H9 (cell line): Measurements from ENCODE around the gene FBXO17. TPM values are rescaled to one million over a fixed set of nuclear protein-coding genes. Genes with fewer than 3 reads are reported as not detected.

Experiments
- DNase-seq: peaks from one replicate; pipeline ENCODE4 v3.0.0-alpha.2; 2017
- H2AFZ ChIP-seq: one replicate; pipeline ENCODE4 v1.6.1; 2013; ENCODE audit warnings: mild to moderate bottlenecking, low read length, control low read depth, moderate library complexity
- H2AK5ac ChIP-seq: 2 replicates; pipeline ENCODE4 v1.6.1; 2013; ENCODE audit warnings: low read length, control low read depth, mixed read lengths; ENCODE audit not compliant: insufficient read length
- H2BK120ac ChIP-seq: one replicate; pipeline ENCODE4 v1.6.1; 2013; ENCODE audit warnings: low read depth, mild to moderate bottlenecking, low read length, control low read depth, inconsistent platforms; ENCODE audit not compliant: poor library complexity, severe bottlenecking
- H2BK12ac ChIP-seq: 2 replicates; pipeline ENCODE4 v1.6.1; 2013; ENCODE audit warnings: low read length, control low read depth, mixed read lengths, low read depth; ENCODE audit not compliant: insufficient read length
- H2BK15ac ChIP-seq: 2 replicates; pipeline ENCODE4 v1.6.1; 2013; ENCODE audit warnings: low read depth, low read length, control low read depth
- H2BK20ac ChIP-seq: one replicate; pipeline ENCODE4 v1.6.1; 2013; ENCODE audit warnings: low read depth, mild to moderate bottlenecking, low read length, control low read depth, inconsistent platforms; ENCODE audit not compliant: poor library complexity, severe bottlenecking
- H2BK5ac ChIP-seq: 2 replicates; pipeline ENCODE4 v1.6.1; 2013; ENCODE audit warnings: low read length, control low read depth, mixed read lengths; ENCODE audit not compliant: insufficient read length
- H3K14ac ChIP-seq: 2 replicates; pipeline ENCODE4 v1.6.1; 2013; ENCODE audit warnings: low read length, control low read depth; ENCODE audit not compliant: insufficient read depth
- H3K18ac ChIP-seq: 2 replicates; pipeline ENCODE4 v1.6.1; 2013; ENCODE audit warnings: low read depth, mild to moderate bottlenecking, mixed read lengths, low read length, control low read depth; ENCODE audit not compliant: insufficient read length
- H3K23ac ChIP-seq: 2 replicates; pipeline ENCODE4 v1.6.1; 2013; ENCODE audit warnings: low read length, control low read depth, mixed read lengths, low read depth; ENCODE audit not compliant: insufficient read length
- H3K23me2 ChIP-seq: 2 replicates; pipeline ENCODE4 v1.6.1; 2013; ENCODE audit warnings: low read depth, mild to moderate bottlenecking, mixed read lengths, low read length, control low read depth; ENCODE audit not compliant: insufficient read length, poor library complexity, severe bottlenecking
- H3K27ac ChIP-seq: 2 replicates; pipeline ENCODE4 v1.5.1; 2013; ENCODE audit warnings: low read length, control low read depth, mixed read lengths, low read depth; ENCODE audit not compliant: insufficient read length
- H3K27me3 ChIP-seq: 2 replicates; pipeline ENCODE4 v1.6.1; 2013; ENCODE audit warnings: low read length, control low read depth, inconsistent platforms; ENCODE audit not compliant: insufficient read depth
- H3K4ac ChIP-seq: 2 replicates; pipeline ENCODE4 v1.6.1; 2013; ENCODE audit warnings: low read depth, mild to moderate bottlenecking, control low read depth, inconsistent platforms, low read length, moderate library complexity
- H3K4me1 ChIP-seq: 2 replicates; pipeline ENCODE4 v1.6.1; 2013; ENCODE audit warnings: low read length, control low read depth, inconsistent platforms; ENCODE audit not compliant: insufficient read depth
- H3K4me2 ChIP-seq: 2 replicates; pipeline ENCODE4 v1.6.1; 2013; ENCODE audit warnings: low read length, control low read depth, mixed read lengths; ENCODE audit not compliant: insufficient read length, insufficient read depth
- H3K56ac ChIP-seq: 2 replicates; pipeline ENCODE4 v1.6.1; 2013; ENCODE audit warnings: low read depth, mild to moderate bottlenecking, mixed read lengths, low read length, control low read depth; ENCODE audit not compliant: insufficient read length
- H3K79me1 ChIP-seq: 2 replicates; pipeline ENCODE4 v1.6.1; 2013; ENCODE audit warnings: low read depth, mild to moderate bottlenecking, moderate library complexity, low read length, control low read depth, inconsistent platforms; ENCODE audit not compliant: insufficient read depth, poor library complexity, severe bottlenecking
- H3K79me2 ChIP-seq: 2 replicates; pipeline ENCODE4 v1.6.1; 2013; ENCODE audit warnings: low read length, control low read depth, inconsistent platforms; ENCODE audit not compliant: insufficient read depth
- H3K9ac ChIP-seq: 2 replicates; pipeline ENCODE4 v1.6.1; 2013; ENCODE audit warnings: low read length, control low read depth, mixed read lengths; ENCODE audit not compliant: insufficient read length; ENCODE audit errors: extremely low read depth
- H3K9me3 ChIP-seq: one replicate; pipeline ENCODE4 v1.6.1; 2013; ENCODE audit warnings: low read depth, low read length, inconsistent platforms; ENCODE audit not compliant: control insufficient read depth
- H3T11ph ChIP-seq: one replicate; pipeline ENCODE4 v1.6.1; 2013; ENCODE audit warnings: mild to moderate bottlenecking, low read length, control low read depth, inconsistent platforms
- H4K20me1 ChIP-seq: one replicate; pipeline ENCODE4 v1.6.1; 2013; ENCODE audit not compliant: control insufficient read depth, insufficient read length, insufficient read depth
- H4K5ac ChIP-seq: 2 replicates; pipeline ENCODE4 v1.6.1; 2013; ENCODE audit warnings: low read depth, mild to moderate bottlenecking, mixed read lengths, low read length, control low read depth; ENCODE audit not compliant: insufficient read length
- H4K8ac ChIP-seq: replicated peaks from 2 replicates; pipeline ENCODE4 v1.6.1; 2013; ENCODE audit warnings: low read length, control low read depth, mixed read lengths, low read depth; ENCODE audit not compliant: insufficient read length
- H4K91ac ChIP-seq: 2 replicates; pipeline ENCODE4 v1.6.1; 2013; ENCODE audit warnings: low read depth, mild to moderate bottlenecking, moderate library complexity, mixed read lengths, low read length, control low read depth; ENCODE audit not compliant: insufficient read length
- H3K27ac Mint-ChIP-seq, 3 experiments: 2 replicates in 2 of 3; 3 replicates in 1 of 3; pipeline ENCODE4 v1.8.0; 2020 to 2021; ENCODE audit warnings: mixed read lengths in 3 of 3, mild to moderate bottlenecking in 1 of 3, moderate library complexity in 1 of 3
- H3K27me3 Mint-ChIP-seq: 2 replicates; pipeline ENCODE4 v1.8.0; 2021; ENCODE audit warnings: low read depth, mild to moderate bottlenecking, moderate library complexity, mixed read lengths
- H3K36me3 Mint-ChIP-seq, 3 experiments: 2 replicates in 2 of 3; 3 replicates in 1 of 3; pipeline ENCODE4 v1.8.0; 2020 to 2021; ENCODE audit warnings: low read depth in 3 of 3, mixed read lengths in 3 of 3; ENCODE audit not compliant: insufficient read depth in 1 of 3
- H3K4me1 Mint-ChIP-seq, 2 experiments: 2 replicates each; pipeline ENCODE4 v1.8.0; 2020; ENCODE audit warnings: mixed read lengths in 2 of 2
- H3K4me3 Mint-ChIP-seq, 2 experiments: 2 replicates in 1 of 2; 3 replicates in 1 of 2; pipeline ENCODE4 v1.8.0; 2020 to 2021; ENCODE audit warnings: mild to moderate bottlenecking in 2 of 2, mixed read lengths in 2 of 2, moderate library complexity in 1 of 2
- H3K9me3 Mint-ChIP-seq, 2 experiments: 2 replicates in 1 of 2; 3 replicates in 1 of 2; pipeline ENCODE4 v1.8.0; 2020; ENCODE audit warnings: mild to moderate bottlenecking in 2 of 2, mixed read lengths in 2 of 2, moderate library complexity in 1 of 2
- CTCF ChIP-seq: fragments of 200-600 bp; sonication (generic); conservative IDR thresholded peaks from 3 replicates; pipeline ENCODE4 v1.8.0; 2021; ENCODE audit warnings: antibody characterized with exemption, mild to moderate bottlenecking
- whole genome bisulfite sequencing: extraction: QIAGEN DNeasy Blood & Tissue Kit; methylation state at CpG from one replicate; pipeline ENCODE4 v1.1.7; 2013; ENCODE audit warnings: missing lambda C conversion rate, low lambda C conversion rate, mixed read lengths; ENCODE audit not compliant: insufficient read length; ENCODE audit errors: extremely low coverage; 5-methylcytosine and 5-hydroxymethylcytosine counted together
- total RNA-seq: library from RNA; stranded (reverse); gene quantifications from 2 replicates; pipeline ENCODE4 v1.2.1, GENCODE V29; 2021

Gene FBXO17
- total RNA-seq, 1 experiment from 2014 or later: 25.5 TPM

- Histone ChIP-seq H2AFZ (no peak overlapping the region), H3K14ac (no peak overlapping the region), H3K56ac (no peak overlapping the region), H3K9ac (no peak overlapping the region), H2BK120ac (no peak overlapping the region), H2BK12ac (no peak overlapping the region), H2BK20ac (no peak overlapping the region), H3K4me1 (no peaks in the 10 kb centered on the region; the same call in 1 of the 2 replicates), H4K91ac (no peak overlapping the region), H3K27ac (no peak overlapping the region), H3K4me2 (no peak overlapping the region), H3K18ac (no peak overlapping the region), H4K8ac (no peak overlapping the region), H3K9me3 (no peaks in the 10 kb centered on the region), H3K79me1 (no peaks in the 10 kb centered on the region), H3K23ac (no peak overlapping the region), H4K5ac (no peak overlapping the region), H2BK15ac (no peak overlapping the region), H2BK5ac (no peak overlapping the region), H4K20me1 (no peaks in the 10 kb centered on the region), H2AK5ac (no peak overlapping the region), H3K23me2 (no peaks in the 10 kb centered on the region), H3K79me2 (no peaks in the 10 kb centered on the region), H3K27me3 (no peaks in the 10 kb centered on the region), H3K4ac (no peak overlapping the region), H3T11ph (no peak overlapping the region)
- no peak for DNase-seq
- Mint-ChIP-seq H3K27me3 (no peaks in the 10 kb centered on the region; the same call in none of the 2 replicates), H3K36me3 (peaks cover 13 to 33% (median 28%) of the 10 kb centered on the region in 3 experiments; a peak in 6 of 7 replicates), H3K9me3 (no peaks in the 10 kb centered on the region), H3K4me3 (no peak overlapping the region), H3K27ac (no peak overlapping the region), H3K4me1 (peaks cover 3 to 4% of the 10 kb centered on the region in 2 experiments; a peak in 3 of 4 replicates)
- no peak for TF ChIP-seq CTCF
- no CpG with 5 or more reads among the region's 29 CpGs for WGBS
These were observed 68.3 kb downstream of the FBXO17 start for GRCh38 chr19:38907227-38907626.
